Renal pelvis (tissue), 4 donors: ENCODE measurements around the gene RECQL. TPM values are rescaled to one million over a fixed set of nuclear protein-coding genes. Genes with fewer than 3 reads are reported as not detected.
A peak's percentile ranks its signal among the peaks of the same experiment; 100 is the strongest.
"Not testable (repeated sequence)": the region's sequence is repeated elsewhere in the genome, so short reads cannot be mapped to it uniquely, and the experiment has no call there.

Source experiments
- DNase-seq: peaks from one replicate; pipeline ENCODE4 v3.0.0-alpha.2; 2013
- polyA plus RNA-seq, 3 donors: library from polyadenylated mRNA; unstranded; fragments of 120-200 nt; gene quantifications; one replicate each; pipeline ENCODE4 v1.2.1, GENCODE V29; 2013; ENCODE audit not compliant: insufficient read length in 3 of 3

Gene RECQL
- polyA plus RNA-seq, 3 donors: 27.1 to 29.8 (median 28.3) TPM

- DNase-seq: no peak
Measured at GRCh38 chr12:21516281-21516680, 14.8 kb upstream of the RECQL start.

- no peak for DNase-seq
Measured at GRCh38 chr12:21509768-21510167, 8.3 kb upstream of the RECQL start.

- no peak for DNase-seq
Measured at GRCh38 chr12:21507849-21508248, 6.4 kb upstream of the RECQL start.

GRCh38 chr12:21505888-21506287 is 4.5 kb upstream of the RECQL start:
- DNase-seq: no peak

- no peak for DNase-seq
Measured at GRCh38 chr12:21502872-21503271, 1.4 kb upstream of the RECQL start.

GRCh38 chr12:21502164-21502496 is 695 bp upstream of the RECQL start:
- DNase-seq: peak; percentile 23

GRCh38 chr12:21500786-21501257 is 613 bp downstream of the RECQL start:
- no peak for DNase-seq

- no peak for DNase-seq
Measured at GRCh38 chr12:21499765-21500164, 1.7 kb downstream of the RECQL start.

GRCh38 chr12:21485998-21486397 is 15.4 kb downstream of the RECQL start:
- DNase-seq: no peak

GRCh38 chr12:21483531-21483930 is 17.9 kb downstream of the RECQL start:
- no peak for DNase-seq

GRCh38 chr12:21478756-21479455 is 22.5 kb downstream of the RECQL start:
- DNase-seq: no peak

GRCh38 chr12:21476949-21477348 is 24.5 kb downstream of the RECQL start:
- no peak for DNase-seq

GRCh38 chr12:21475552-21475951 is 25.9 kb downstream of the RECQL start:
- DNase-seq: no peak

- no peak for DNase-seq
Measured at GRCh38 chr12:21472197-21472823, 29.1 kb downstream of the RECQL start.

GRCh38 chr12:21471294-21471693 is 30.1 kb downstream of the RECQL start:
- no peak for DNase-seq

- not testable (repeated sequence) for DNase-seq
Measured at GRCh38 chr12:21467334-21467733, 34.1 kb downstream of the RECQL start.

- no peak for DNase-seq
Measured at GRCh38 chr12:21459474-21459873, 42.0 kb downstream of the RECQL start.

GRCh38 chr12:21456291-21456780 is 45.1 kb downstream of the RECQL start:
- DNase-seq: no peak

GRCh38 chr12:21453312-21453852 is 48.1 kb downstream of the RECQL start:
- DNase-seq: no peak

GRCh38 chr12:21451529-21451928 is 49.9 kb downstream of the RECQL start:
- DNase-seq: no peak

GRCh38 chr12:21444193-21445146 is 57.0 kb downstream of the RECQL start:
- DNase-seq: no peak

- no peak for DNase-seq
Measured at GRCh38 chr12:21439347-21439746, 62.1 kb downstream of the RECQL start.
